HepG2 (cell line): ENCODE data around the gene SRP9. TPM values are rescaled to one million over a fixed set of nuclear protein-coding genes. Genes with fewer than 3 reads are reported as not detected.

Experiments
- AGO1 ChIP-seq: fragments of 200-400 bp; formaldehyde crosslinking; IDR thresholded peaks from 2 replicates; pipeline ENCODE4 v1.6.1; 2017; ENCODE audit warnings: mild to moderate bottlenecking, low read depth, low read length, moderate library complexity; ENCODE audit not compliant: poor library complexity, severe bottlenecking
- PHF21A ChIP-seq: sonication (generic); formaldehyde crosslinking; IDR thresholded peaks from 2 replicates; pipeline ENCODE4 v1.5.0; 2020; ENCODE audit warnings: mild to moderate bottlenecking, missing genetic modification reagents
- PRDM15 ChIP-seq: sonication (generic); formaldehyde crosslinking; IDR thresholded peaks from 2 replicates; pipeline ENCODE4 v1.4.0; 2020; ENCODE audit warnings: missing genetic modification reagents
- RNF219 ChIP-seq: sonication (generic); formaldehyde crosslinking; IDR thresholded peaks from 2 replicates; pipeline ENCODE4 v1.5.0; 2020; ENCODE audit warnings: mild to moderate bottlenecking, missing genetic modification reagents
- SNAPC4 ChIP-seq: sonication (generic); formaldehyde crosslinking; IDR thresholded peaks from 2 replicates; pipeline ENCODE4 v1.4.0; 2020; ENCODE audit warnings: mild to moderate bottlenecking, missing genetic modification reagents
- SP4 ChIP-seq: sonication (generic); formaldehyde crosslinking; IDR thresholded peaks from 2 replicates; pipeline ENCODE4 v1.8.1; 2023; ENCODE audit warnings: mild to moderate bottlenecking, missing genetic modification reagents
- U2AF2 ChIP-seq: fragments of 200-400 bp; formaldehyde crosslinking; IDR thresholded peaks from 2 replicates; pipeline ENCODE4 v1.6.1; 2017; ENCODE audit warnings: low read depth, mild to moderate bottlenecking, low read length
- ZNF17 ChIP-seq: sonication (generic); formaldehyde crosslinking; IDR thresholded peaks from 2 replicates; pipeline ENCODE4 v1.5.0; 2020; ENCODE audit warnings: mild to moderate bottlenecking, missing genetic modification reagents
- ZNF234 ChIP-seq: sonication (generic); formaldehyde crosslinking; conservative IDR thresholded peaks from 2 replicates; pipeline ENCODE4 v1.5.1; 2020; ENCODE audit warnings: mild to moderate bottlenecking, missing genetic modification reagents
- ZNF264 ChIP-seq: sonication (generic); formaldehyde crosslinking; IDR thresholded peaks from 2 replicates; pipeline ENCODE4 v1.4.0; 2020; ENCODE audit warnings: missing genetic modification reagents
- ZNF550 ChIP-seq: sonication (generic); formaldehyde crosslinking; IDR thresholded peaks from 2 replicates; pipeline ENCODE4 v1.4.0; 2020; ENCODE audit warnings: mild to moderate bottlenecking, missing genetic modification reagents, borderline replicate concordance
- ZNF557 ChIP-seq: sonication (generic); formaldehyde crosslinking; IDR thresholded peaks from 2 replicates; pipeline ENCODE4 v1.4.0; 2020; ENCODE audit warnings: missing genetic modification reagents
- ZNF7 ChIP-seq: IDR thresholded peaks from 2 replicates; pipeline ENCODE4 v1.6.1; 2016; ENCODE audit warnings: missing biosample characterization, missing genetic modification reagents
- ZSCAN20 ChIP-seq: sonication (generic); formaldehyde crosslinking; IDR thresholded peaks from 2 replicates; pipeline ENCODE4 v1.4.0; 2020; ENCODE audit warnings: missing genetic modification reagents, mild to moderate bottlenecking, borderline replicate concordance
- polyA plus RNA-seq, 8 experiments: library from polyadenylated mRNA; depleted of rRNA in 3 of 8; stranded (reverse) in 7 of 8; unstranded in 1 of 8; fragments of >200 nt; fragmentation: Illumina TruSeq in 4 of 8; extraction: Trizol in 4 of 8; gene quantifications; 2 replicates each; pipeline versions ENCODE4 v1.2.1 to v1.2.3, GENCODE V29; 2011 to 2016; ENCODE audit warnings: low read depth in 4 of 8, missing spikeins in 1 of 8, mixed read lengths in 1 of 8; ENCODE audit not compliant: insufficient read depth in 1 of 8
- total RNA-seq, 5 experiments: library from RNA; depleted of rRNA; stranded (reverse); fragments of >200 nt; fragmentation: Illumina TruSeq; extraction: Trizol; gene quantifications; 2 replicates each; pipeline ENCODE4 v1.2.3, GENCODE V29; 2016; ENCODE audit warnings: low read depth in 1 of 5
- TF ChIP-seq, protein P1 (sequence below): IDR thresholded peaks from 2 replicates; pipeline ENCODE4 v1.6.1; 2016; ENCODE audit warnings: missing biosample characterization, missing genetic modification reagents, low read depth
- TF ChIP-seq, protein P2 (sequence below): IDR thresholded peaks from 2 replicates; pipeline ENCODE4 v1.6.1; 2016; ENCODE audit warnings: mild to moderate bottlenecking, missing biosample characterization, missing genetic modification reagents

The SRP9 gene
- total and polyA plus RNA-seq, 2 of the 13 experiments (the other 11 are each of a cell fraction or from before 2014, with no cell fraction given): 251 to 307 TPM

DNA sequence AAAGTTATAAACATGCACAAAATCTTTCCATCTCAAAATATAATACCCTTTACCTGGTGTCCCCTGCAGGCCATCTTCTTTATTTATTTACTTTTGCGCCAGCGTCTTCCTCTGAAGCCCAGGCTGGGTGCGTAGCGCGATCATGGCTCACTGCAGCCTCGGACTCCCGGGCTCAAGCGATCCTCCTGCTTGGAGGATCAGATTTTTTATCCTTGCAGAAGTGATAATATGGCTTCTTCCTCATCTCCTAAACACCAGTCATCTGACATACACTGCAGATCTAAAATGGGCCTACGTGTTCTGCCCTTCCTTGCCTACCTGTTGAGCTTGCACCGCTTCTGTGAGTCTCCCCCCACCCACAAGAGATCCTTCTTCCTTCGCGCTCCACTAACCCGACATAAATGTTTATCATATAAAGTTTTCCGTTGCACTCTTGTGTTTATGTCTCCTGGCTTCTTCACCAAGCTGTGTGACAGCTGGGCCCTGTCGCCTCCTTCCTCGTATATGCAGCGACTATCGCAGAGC, 506 bp upstream of the SRP9 start (continued):
- TF ChIP-seq U2AF2 (no peak), PHF21A (CRISPR knock-in tag) (no peak; the same call in 1 of the 2 replicates), ZNF550 (CRISPR knock-in tag) (no peak), ZSCAN20 (0 out of 2 replicates have a peak, but pooled peaks have one; percentile 63), ZNF7 (CRISPR knock-in tag) (no peak), SP4 (CRISPR knock-in tag) (no peak), SNAPC4 (0 out of 2 replicates have a peak, but pooled peaks have one; percentile 36), RNF219 (no peak), ZNF17 (CRISPR knock-in tag) (no peak), ZNF557 (CRISPR knock-in tag) (peak; percentile 82; the same call in 1 of the 2 replicates), ZNF264 (CRISPR knock-in tag) (peak; percentile 68; the same call in 1 of the 2 replicates), PRDM15 (CRISPR knock-in tag) (0 out of 2 replicates have a peak, but pooled peaks have one; percentile 17), AGO1 (no peak), ZNF234 (CRISPR knock-in tag) (no peak)
- TF ChIP-seq, protein P1, sequence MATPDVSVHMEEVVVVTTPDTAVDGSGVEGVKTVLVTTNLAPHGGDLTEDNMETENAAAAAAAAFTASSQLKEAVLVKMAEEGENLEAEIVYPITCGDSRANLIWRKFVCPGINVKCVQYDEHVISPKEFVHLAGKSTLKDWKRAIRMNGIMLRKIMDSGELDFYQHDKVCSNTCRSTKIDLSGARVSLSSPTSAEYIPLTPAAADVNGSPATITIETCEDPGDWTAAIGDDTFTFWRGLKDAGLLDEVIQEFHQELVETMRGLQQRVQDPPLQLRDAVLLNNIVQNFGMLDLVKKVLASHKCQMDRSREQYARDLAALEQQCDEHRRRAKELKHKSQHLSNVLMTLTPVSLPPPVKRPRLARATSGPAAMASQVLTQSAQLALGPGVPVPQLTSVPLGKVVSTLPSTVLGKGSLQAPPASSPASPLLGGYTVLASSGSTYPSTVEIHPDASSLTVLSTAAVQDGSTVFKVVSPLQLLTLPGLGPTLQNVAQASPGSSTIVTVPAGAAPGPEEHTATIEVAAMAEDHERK (CRISPR knock-in tag): no peak
- TF ChIP-seq, protein P2, sequence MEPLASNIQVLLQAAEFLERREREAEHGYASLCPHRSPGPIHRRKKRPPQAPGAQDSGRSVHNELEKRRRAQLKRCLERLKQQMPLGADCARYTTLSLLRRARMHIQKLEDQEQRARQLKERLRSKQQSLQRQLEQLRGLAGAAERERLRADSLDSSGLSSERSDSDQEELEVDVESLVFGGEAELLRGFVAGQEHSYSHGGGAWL: no peak
